Activated CD4-positive, CD25-positive, alpha-beta regulatory T cell treated with anti-CD3 and anti-CD28 coated beads, Interleukin-2, amount 50 U/mL, for 72 hours (primary cell): Measurements from ENCODE around the gene GRIK1.

Source experiments
- DNase-seq: peaks from one replicate; pipeline ENCODE4 v3.0.0; 2021

GRIK1 gene

DNA sequence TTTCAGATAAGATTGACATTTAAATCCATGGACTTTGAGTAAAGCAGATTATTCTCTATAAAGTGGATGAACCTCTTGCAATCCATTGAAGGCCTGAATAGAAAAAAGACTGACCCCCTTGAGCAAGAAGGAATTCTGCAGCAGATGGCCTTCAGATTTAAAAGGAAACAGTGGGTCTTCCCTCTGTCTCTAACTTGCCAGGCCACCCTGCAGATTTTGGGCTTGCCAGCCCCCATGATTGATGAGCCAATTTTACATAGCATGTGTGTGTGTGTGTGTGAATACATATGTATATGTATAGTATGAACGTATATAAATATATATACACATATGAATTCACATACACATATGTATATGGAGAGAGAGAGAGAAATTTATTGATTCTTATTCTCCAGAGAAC is 113.4 kb downstream of the GRIK1 start:
- DNase-seq = no peak

DNA sequence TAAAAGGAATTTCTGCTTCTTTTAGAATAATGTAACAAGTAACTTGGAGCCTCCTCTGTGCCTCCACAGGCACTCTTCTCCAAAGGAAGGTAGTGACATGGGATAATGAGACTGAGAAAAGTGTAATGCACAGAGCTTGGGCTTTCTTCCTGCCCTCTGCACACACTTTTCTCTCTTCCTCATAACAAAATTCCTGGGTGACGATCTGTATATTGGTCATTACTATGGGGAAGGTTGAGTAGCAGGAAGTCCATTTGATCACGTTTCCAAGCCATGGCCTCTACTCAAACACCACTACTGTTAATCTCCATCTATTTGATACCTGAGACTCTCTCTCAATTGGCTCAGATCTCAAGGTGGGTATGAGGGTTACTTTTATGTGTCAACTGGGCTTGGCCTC is 113.9 kb downstream of the GRIK1 start:
- DNase-seq = no peak

DNA sequence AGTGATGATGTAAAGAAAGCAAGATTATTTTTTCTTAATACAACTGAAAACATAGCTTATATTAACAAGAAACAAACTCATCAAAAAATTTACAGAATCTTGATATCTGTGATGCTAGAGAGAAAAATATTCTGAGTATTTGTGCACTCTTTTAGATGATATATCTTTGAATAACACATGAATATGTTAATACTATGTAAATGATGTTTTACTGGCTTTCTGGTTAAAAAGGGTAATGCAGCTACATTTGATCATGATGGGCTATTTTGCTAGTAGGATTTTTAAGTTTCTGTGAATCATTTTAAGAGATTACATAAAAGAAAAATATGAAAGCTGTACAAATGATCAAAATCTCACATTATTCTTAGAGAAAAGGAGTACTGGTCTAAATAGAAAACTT is 114.5 kb downstream of the GRIK1 start:
- no peak for DNase-seq

DNA sequence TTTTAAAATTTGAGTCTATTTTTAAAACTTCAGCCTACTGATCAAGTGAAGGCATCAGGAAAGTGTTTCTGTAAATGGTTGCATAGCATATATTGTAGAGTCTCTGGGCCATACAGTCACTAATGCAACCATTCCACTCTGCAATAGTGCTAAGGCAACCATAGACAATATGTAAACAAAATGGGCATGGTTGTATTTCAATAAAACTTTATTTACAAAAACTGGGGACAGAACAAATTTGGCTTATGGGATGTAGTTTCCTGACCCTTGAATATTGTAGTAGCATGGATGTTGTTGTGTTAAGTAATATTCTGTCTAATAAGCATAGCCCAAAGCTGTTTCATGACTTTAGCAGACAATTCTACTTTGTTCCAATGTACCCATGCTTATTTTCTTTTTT is 117.7 kb downstream of the GRIK1 start:
- no peak for DNase-seq

DNA sequence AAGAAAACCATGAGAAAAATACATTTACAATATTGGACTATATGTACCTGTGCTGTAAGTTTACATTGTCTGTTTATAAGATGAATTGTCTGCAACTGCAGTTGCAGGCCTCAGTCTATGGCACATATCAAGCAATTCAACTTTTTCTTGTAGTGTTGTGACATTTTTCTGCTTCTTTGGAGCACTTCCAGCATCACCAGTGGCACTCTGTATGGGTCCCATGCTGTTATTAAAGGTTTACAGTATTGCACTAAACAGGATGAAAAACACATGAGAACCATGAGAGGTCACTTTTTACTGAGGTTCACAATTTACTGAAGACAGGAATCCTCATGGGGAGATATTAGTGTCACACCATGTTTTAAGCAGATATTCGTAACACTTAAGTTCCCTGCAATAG is 118.6 kb downstream of the GRIK1 start:
- DNase-seq = no peak

DNA sequence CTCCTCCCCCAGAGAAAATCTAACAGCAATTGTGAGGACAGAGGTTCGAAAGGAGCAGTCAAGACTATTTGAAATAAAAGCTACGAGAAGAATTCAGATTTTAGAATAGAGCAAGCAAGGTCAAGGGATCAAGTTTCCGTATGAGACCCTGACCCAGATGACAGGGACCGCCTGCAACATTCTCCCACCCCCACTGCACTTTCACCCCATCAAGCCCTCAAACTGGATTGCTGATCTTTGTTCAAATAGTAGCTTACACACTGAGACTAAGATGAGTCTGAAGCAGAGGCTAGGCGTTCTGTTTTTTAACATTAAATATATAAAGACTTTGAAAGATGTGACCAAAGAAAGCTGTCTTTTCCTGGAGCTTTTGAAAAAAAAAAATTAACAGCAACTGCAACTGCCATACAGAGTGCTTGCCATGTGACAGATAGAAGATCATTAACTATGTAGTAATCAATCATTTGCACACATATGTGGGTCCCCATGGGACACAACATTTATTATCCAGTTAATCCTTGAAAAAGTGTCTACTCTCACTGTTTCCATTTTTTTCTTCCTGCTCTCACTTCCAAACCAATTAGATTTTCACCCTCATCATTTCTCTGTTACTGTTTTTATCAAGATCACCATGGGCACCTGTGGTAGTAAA is 120.0 kb downstream of the GRIK1 start:
- no peak for DNase-seq

DNA sequence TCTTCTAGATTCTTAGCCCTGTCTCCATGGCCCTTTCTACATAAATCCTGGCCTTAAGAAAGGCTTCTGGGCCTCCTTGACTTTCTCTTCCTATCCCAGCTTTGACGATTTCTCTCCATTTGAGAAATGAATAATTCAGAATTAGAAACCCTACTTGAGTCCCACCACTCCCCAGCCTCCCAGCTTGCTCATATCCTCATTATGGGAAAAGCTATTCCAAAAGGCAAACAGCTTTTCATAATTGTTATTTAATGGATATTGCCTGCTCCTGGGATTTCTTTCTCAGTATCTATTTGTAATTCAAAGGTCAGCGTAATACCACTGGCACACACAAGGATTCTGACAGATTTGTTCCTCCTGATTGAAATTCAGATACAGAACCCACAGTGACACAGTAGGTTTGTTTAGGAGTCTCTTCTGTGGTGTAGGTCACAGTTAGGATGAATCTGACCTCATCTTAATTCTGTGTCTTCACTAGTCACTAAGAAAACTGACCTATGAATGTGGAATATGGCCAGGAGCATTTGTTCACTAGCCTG is 121.3 kb downstream of the GRIK1 start:
- no peak for DNase-seq

DNA sequence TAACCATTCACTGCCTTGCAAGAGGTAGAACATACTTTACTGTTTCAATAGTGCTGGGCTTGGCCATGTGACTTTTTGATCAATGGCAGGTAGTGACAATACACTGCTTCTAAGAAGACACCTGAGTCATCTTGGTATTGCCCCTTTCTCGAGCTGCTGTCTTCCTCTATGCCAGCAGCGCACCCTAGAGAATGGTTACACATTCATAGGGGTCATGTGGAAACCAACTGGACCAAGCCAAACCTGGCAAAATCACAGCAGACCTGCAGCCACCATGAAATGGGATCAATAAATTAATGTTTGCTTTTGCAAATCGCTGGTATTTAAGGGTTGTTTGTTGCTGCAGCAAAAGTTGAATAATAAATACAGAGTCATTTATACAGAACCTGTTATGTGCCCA is 122.3 kb downstream of the GRIK1 start:
- no peak for DNase-seq

DNA sequence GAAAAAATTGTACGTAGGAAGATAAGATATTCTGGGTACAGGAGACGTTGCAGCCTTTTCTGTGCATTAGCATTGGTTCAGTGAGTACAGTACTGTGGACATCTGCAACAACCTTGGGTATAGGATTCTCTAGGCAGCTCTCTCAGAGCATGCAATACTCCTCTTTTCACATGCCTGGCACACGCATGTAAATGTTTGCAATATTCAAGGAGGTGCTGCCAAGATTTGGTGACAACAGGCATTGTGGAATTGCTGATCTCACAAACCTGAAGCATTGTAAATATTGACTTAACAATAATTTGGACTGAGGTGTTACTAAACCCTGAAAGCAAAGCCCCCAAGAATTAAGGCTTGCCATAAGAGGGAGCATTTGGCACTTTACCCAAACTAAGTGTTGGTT is 126.8 kb downstream of the GRIK1 start:
- DNase-seq = no peak

DNA sequence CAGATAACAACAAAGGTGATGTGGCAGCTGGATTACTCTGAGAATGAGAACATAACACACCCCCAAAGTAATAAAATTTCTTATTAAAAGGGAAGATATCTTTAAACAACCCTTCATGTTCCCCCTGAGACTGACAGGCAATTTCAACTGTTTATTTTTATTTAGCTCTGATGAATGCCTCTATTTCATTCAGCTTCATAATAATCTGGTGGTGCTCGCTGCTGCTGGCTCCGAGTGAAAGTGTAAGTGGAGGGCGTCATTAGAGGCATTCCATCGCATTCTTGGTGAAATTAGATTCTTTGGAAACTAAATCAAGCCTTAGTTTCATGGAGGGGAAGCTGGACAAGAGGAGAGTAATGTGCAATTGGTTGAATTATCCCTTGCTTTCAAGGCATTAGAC is 128.9 kb downstream of the GRIK1 start:
- no peak for DNase-seq

DNA sequence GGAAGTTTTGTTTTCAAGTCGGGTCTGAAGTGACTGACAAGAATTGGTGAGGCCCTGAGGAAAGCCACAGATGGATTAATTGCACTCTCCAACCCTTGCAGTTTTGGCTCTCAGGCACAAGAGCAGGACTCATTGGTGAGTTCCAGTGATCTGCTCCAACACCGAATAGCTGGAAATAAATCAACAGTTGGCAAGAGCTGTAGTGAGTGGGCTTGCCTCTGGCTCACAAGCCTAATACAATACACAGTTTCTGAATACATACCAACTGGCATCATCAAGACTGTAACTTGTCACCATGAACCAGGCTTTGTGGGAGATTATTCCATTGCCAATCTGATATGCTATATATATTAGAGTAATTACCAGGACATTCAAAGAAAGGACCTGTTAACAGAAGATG is 131.6 kb downstream of the GRIK1 start:
- no peak for DNase-seq

DNA sequence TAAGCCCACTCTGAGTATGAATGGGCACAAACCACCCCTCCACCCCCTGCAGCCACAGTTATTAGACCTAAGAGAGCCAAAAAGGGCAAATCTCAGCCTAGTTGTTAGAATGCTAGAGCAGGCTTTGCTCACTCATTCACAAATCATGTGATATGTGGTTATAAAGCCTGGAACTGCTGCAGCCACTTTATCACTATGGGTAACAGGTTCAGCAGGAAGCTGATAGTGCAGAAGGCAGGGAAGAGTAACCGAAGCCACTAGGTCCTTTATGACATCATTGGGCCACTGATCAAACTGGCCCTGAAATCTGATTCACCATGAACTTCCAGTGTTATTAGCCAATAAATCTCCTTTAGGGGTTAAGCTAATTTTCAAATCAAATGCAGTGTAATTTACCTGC is 134.7 kb downstream of the GRIK1 start:
- DNase-seq = no peak

DNA sequence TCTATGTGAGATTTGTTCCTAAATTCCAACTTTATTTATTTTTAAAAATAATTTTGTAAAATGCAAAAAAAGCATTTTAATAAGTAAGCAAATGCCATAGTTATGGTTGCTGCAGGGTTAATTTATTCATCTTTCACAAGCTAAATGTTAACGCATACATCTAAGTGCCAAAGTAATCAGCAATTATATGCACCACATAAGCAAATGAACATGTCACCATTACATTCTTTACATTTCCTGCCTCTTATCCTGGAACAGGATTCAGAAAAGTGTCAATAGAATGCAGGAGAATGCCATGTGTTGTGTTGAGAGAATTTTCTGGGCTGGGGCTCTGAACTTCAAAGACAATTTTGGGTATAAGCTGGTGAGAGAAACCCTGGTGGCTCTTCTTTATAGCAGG is 136.6 kb downstream of the GRIK1 start:
- no peak for DNase-seq

DNA sequence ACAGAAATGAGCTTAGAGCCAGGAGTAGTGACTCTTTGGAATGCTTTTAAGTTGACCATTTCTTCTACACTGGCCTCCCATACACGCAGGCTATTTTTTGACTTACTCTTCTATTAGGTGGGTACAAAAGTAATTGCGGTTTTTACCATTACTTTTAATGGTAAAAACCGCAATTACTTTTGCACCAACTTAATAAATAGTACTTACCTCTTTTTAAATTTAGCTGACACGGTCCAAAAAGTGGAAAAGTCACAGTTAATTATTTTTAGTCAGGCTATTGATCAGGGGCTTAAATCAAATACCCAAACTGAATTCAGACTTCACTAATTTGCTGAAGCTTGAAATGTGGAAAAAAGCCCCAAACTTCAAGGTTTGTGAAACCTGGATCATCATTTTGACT is 138.7 kb downstream of the GRIK1 start:
- no peak for DNase-seq

DNA sequence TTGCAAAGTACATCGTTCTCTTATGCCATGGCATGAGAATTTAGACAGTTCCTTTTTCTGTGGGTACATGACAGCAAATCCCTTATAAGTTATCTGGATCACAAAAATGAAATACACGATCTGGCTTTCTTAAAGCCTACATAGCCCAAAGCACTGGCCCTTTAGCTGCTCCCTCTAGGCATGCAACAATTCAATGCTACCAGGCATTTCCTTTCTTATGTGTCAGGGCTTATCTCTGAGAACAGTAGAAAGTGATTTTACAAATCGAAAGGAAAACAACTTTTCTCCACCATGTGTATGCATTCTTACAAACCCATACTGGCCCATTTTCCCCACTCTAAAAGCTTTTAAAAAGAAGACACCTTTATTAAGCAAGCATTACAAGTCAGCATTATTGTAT is 139.7 kb downstream of the GRIK1 start:
- no peak for DNase-seq

DNA sequence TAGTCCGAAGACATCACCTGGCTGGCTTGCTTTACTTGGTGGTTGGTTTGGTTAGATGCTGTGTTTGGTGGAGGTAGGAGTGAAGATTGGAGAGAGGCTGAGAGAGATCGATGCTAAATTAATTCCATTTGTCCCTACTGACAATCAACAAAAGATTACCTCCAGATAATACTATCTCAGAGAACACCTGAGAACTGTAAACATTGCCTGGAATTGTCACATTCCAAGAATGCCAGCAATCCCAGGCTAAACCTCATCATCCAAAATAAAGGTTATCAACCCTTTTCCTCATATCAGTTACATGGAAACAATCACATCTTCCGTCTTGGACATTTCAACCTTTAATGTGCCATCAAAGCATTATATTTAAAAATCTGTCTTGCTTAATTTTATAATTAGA is 141.0 kb downstream of the GRIK1 start:
- no peak for DNase-seq

DNA sequence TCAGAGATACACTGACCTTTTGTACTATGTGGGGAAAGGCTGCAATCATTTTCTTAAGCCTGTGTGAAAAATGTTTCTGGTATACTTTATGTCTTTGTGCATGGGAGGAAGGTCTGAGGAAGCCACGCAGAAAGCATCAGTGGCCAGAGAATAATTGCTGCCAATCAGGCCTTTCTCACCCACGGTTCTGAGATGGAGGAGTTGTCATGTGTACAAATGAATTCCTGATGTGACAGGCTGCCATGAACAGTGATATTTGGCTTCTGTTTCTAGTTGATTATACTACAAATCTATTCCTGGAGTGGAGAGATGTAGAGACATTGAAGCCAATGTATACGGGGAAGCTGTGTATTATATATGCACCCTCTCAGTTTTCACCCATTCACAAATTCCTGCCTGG is 142.6 kb downstream of the GRIK1 start:
- no peak for DNase-seq

DNA sequence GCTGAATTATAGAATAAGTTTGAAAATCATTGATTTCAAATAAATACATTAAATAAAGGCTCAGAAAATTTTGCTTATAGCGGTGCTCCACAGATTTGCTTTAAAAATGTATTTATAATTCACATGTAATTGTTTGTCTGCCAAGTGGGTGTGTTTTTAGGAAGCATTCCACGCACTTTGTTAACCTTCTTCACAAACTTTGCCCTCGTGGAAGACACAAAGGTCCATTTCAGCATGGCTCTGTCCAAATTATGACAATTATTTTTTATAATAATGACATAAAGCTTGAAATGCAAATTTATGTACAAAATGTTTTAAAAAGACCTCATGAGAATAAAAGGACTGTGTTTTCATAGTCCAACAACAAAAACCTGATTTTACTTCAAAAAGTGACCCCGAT is 146.1 kb downstream of the GRIK1 start:
- DNase-seq = no peak

DNA sequence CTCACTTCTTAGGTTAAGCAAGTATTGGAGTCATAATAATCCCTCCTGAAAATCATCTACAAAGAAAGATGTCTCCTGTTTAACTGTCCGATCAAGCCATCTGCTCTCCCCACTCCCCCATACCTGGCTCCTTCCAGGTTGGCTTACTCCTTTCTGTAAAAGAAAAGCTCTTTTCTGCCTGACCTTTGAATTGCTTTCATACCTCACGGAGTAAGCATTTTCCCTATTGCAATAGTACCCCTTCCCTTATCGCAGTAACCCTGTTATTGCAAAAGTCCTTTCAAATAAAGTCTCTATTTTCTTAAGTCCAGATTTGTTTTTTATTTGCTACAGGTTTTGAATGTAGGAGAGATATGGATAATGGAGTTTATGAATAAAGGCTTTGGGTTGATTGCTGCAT is 150.4 kb downstream of the GRIK1 start:
- no peak for DNase-seq

DNA sequence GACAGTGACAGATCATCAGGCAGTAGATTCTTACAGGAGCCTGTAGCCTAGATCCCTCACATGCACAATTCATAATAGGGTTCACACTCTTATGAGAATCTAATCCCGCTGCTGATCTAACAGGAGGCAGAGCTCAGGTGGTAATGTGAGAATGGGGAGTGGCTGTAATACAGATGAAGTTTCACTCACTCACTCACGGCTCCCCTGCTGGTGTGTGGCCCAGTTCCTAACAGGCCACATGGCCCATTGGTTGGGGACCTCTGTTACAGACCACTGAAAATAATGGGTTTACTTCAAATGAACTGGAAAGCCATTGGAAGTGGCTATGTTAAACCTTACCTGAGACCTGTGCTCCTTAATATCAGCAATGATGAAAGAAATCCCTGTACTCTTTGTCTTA is 151.0 kb downstream of the GRIK1 start:
- DNase-seq = no peak

DNA sequence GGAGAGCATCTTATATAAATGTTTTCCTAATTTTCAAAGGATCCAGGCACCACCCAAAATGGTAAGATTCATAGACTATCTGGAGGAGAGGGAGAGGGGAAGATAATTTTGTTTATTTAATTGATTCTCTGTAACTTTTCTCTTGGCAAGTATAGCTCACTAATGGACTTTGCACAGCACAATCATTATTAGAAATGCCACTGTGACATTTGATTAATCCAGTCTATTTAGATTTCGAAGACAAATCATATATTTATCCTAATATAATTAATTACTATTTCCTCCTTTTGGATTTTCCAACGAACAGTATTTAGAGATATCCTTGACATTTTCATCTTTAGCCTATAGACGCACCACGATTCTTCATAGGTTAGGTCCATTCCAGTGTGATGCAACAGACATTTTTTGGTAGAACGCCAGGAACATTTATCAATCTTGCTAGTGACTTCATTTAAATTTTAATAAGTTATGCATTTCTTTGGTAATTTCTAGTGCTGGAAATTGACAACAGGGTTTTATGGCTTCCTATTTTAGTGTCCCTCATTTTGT is 152.4 kb downstream of the GRIK1 start:
- no peak for DNase-seq

DNA sequence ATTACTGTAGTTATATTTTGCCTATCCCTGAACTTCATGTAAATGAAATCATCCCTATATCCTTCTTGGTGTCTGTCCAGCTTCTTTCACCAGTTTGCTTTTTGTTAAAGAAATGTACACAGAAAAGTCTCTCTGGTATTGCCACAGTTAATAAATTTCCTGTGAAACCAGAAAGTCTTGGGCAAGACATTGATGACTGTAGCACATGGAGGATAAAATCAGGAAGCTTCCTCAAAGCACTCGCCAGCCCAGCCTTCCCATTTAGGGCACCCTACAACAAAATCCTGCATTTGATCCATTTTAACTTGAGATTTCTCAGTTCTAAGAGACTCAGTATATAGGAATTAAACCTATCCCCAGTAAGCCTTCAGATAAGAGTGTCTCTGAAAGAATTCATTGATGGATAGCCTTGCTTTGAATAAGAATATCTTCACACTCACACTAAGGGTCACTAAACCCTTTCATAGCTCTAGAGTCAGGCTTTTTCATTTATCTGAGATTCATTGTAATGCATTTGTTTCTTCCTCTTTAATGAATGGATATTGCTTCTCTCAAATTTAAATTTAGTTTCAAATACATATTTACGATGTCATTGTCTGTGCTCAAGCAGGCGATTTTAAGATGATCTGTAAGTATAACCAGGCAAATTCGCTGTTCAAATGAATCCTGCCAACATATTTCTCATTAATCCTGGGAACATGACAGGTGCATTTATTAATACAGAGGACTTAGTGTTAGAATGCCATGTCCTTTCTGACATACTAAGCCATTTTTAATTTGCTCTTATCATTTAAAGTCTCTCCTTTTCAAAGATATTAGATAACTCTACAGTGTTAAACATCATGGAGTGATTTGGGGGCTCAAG is 153.1 kb downstream of the GRIK1 start:
- no peak for DNase-seq

DNA sequence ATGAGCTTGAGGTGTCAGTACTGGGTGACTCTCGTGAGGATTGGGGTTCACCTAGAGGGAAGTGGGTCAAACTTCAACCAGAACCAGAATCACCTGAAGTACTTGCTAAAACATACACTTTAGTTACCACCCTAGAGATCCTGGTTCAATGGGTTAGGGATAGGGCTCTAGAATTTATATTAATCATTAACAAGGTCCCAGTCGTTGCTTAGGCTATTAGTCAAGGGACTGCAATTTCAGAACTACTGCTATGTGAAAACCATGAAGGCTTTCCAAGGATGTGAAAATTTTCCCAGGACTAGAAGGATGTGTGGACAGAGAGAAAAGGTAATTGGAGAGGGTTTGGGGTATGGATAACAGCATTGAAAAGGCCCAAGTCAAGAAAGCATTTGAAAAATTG is 162.6 kb downstream of the GRIK1 start:
- DNase-seq = no peak

DNA sequence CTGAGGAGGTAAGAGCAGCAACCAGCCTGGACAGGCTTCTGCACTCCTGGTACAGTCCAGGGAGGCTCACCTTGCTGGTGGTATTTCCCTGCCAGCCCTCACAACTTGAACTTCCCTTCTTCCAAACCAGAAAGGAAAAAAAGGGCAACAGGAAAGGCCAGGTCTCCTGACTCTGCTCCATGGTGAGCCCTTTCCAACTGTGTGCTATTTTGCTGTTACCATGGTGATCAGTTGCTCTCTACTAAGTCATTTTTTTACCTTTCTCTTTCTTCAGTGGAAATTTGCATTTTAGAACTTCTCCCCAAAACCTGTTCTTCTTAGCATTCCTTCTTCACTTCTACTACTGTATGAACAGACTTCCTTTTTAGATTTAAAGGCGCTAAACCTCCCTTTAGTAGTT is 164.3 kb downstream of the GRIK1 start:
- no peak for DNase-seq
